ENCODE measurements around the gene DPP7.

Gene DPP7

GRCh38 chr9:137110911-137111787, 3.4 kb downstream of the DPP7 start:
- Histone ChIP-seq H3K18ac (ENCODE audit: low read length) (no peak overlapping the region), H3K79me1 (ENCODE audit: low read length) (no peaks in the 10 kb centered on the region), H2BK5ac (ENCODE audit: low read depth, low read length, poor library complexity) (no peak overlapping the region), H4K8ac (ENCODE audit: low read depth, low read length) (no peak overlapping the region), H2BK120ac (ENCODE audit: insufficient read depth, low read length, poor library complexity) (no peak overlapping the region), H2BK12ac (ENCODE audit: low read length) (no peak overlapping the region), H3K9me3 (ENCODE audit: insufficient read depth, low read depth, low read length) (no peaks in the 10 kb centered on the region), H3K27me3 (ENCODE audit: insufficient read depth, low read length) (peaks cover 24% of the 10 kb centered on the region), H2AK5ac (ENCODE audit: low read length) (no peak overlapping the region), H3K36me3 (ENCODE audit: control insufficient read depth in 1 of 2, insufficient read depth in 2 of 2, low read length in 2 of 2) (peaks cover 32 to 38% of the 10 kb centered on the region in 2 experiments), H3K4me3 (ENCODE audit: low read depth, low read length) (no peak overlapping the region), H3K4ac (ENCODE audit: low read depth, low read length) (no peak overlapping the region), H3K4me1 (ENCODE audit: control insufficient read depth in 1 of 2, insufficient read depth in 2 of 2, low read length in 2 of 2) (no peaks in the 10 kb centered on the region), H4K12ac (ENCODE audit: low read depth, low read length) (no peak overlapping the region), H3K79me2 (ENCODE audit: control insufficient read depth, insufficient read depth, low read length, poor library complexity) (no peaks in the 10 kb centered on the region), H4K91ac (ENCODE audit: low read depth, low read length) (no peak overlapping the region), H3K9ac (ENCODE audit: low read length) (no peak overlapping the region), H3K14ac (ENCODE audit: low read length) (no peak overlapping the region), H2AFZ (ENCODE audit: insufficient read depth, low read length, poor library complexity) (no peak overlapping the region), H3K23ac (ENCODE audit: low read length) (no peak overlapping the region), H3K4me2 (ENCODE audit: low read length) (no peak overlapping the region), H3K27ac (ENCODE audit: low read depth, low read length) (no peak overlapping the region)
- WGBS (ENCODE audit: extremely low coverage, insufficient coverage, insufficient read length), result no CpG with 5 or more reads among the region's 28 CpGs
- DNase-seq, result no peak

GRCh38 chr9:137110147-137110910, 4.2 kb downstream of the DPP7 start:
- peaks cover 17% of the 10 kb centered on the region for H3K27me3 ChIP-seq (ENCODE audit: insufficient read depth, low read length)
- H2BK120ac ChIP-seq (ENCODE audit: insufficient read depth, low read length, poor library complexity), result no peak overlapping the region
- no peak overlapping the region for H2AK5ac ChIP-seq (ENCODE audit: low read length)
- no peak overlapping the region for H3K4me2 ChIP-seq (ENCODE audit: low read length)
- no peak overlapping the region for H4K12ac ChIP-seq (ENCODE audit: low read depth, low read length)
- H3K18ac ChIP-seq (ENCODE audit: low read length), result no peak overlapping the region
- H3K14ac ChIP-seq (ENCODE audit: low read length), result no peak overlapping the region
- no peak overlapping the region for H3K4ac ChIP-seq (ENCODE audit: low read depth, low read length)
- H3K36me3 ChIP-seq (ENCODE audit: control insufficient read depth in 1 of 2, insufficient read depth in 2 of 2, low read length in 2 of 2), result peaks cover 40 to 46% of the 10 kb centered on the region in 2 experiments
- H3K79me2 ChIP-seq (ENCODE audit: control insufficient read depth, insufficient read depth, low read length, poor library complexity), result no peaks in the 10 kb centered on the region
- H2BK5ac ChIP-seq (ENCODE audit: low read depth, low read length, poor library complexity), result no peak overlapping the region
- WGBS (ENCODE audit: extremely low coverage, insufficient coverage, insufficient read length), result no CpG with 5 or more reads among the region's 38 CpGs
- H3K23ac ChIP-seq (ENCODE audit: low read length), result no peak overlapping the region
- no peak overlapping the region for H4K8ac ChIP-seq (ENCODE audit: low read depth, low read length)
- no peak overlapping the region for H2BK12ac ChIP-seq (ENCODE audit: low read length)
- H3K27ac ChIP-seq (ENCODE audit: low read depth, low read length), result no peak overlapping the region
- no peaks in the 10 kb centered on the region for H3K79me1 ChIP-seq (ENCODE audit: low read length)
- H3K4me3 ChIP-seq (ENCODE audit: low read depth, low read length), result no peak overlapping the region
- DNase-seq, result no peak
- no peak overlapping the region for H2AFZ ChIP-seq (ENCODE audit: insufficient read depth, low read length, poor library complexity)
- H4K91ac ChIP-seq (ENCODE audit: low read depth, low read length), result no peak overlapping the region
- no peak overlapping the region for H3K9ac ChIP-seq (ENCODE audit: low read length)
- H3K9me3 ChIP-seq (ENCODE audit: insufficient read depth, low read depth, low read length), result no peaks in the 10 kb centered on the region
- no peaks in the 10 kb centered on the region for H3K4me1 ChIP-seq (ENCODE audit: control insufficient read depth in 1 of 2, insufficient read depth in 2 of 2, low read length in 2 of 2)

- Histone ChIP-seq H3K4me2 (ENCODE audit: low read length) (no peak overlapping the region), H2BK5ac (ENCODE audit: low read depth, low read length, poor library complexity) (no peak overlapping the region), H4K8ac (ENCODE audit: low read depth, low read length) (no peak overlapping the region), H3K23ac (ENCODE audit: low read length) (no peak overlapping the region), H2AFZ (ENCODE audit: insufficient read depth, low read length, poor library complexity) (no peak overlapping the region), H3K9ac (ENCODE audit: low read length) (no peak overlapping the region), H3K79me1 (ENCODE audit: low read length) (no peaks in the 10 kb centered on the region), H4K12ac (ENCODE audit: low read depth, low read length) (no peak overlapping the region), H3K18ac (ENCODE audit: low read length) (no peak overlapping the region), H4K91ac (ENCODE audit: low read depth, low read length) (no peak overlapping the region), H2AK5ac (ENCODE audit: low read length) (no peak overlapping the region), H3K4me1 (ENCODE audit: control insufficient read depth in 1 of 2, insufficient read depth in 2 of 2, low read length in 2 of 2) (no peaks in the 10 kb centered on the region), H3K36me3 (ENCODE audit: control insufficient read depth in 1 of 2, insufficient read depth in 2 of 2, low read length in 2 of 2) (peaks cover 45 to 52% of the 10 kb centered on the region in 2 experiments), H2BK120ac (ENCODE audit: insufficient read depth, low read length, poor library complexity) (no peak overlapping the region), H3K4ac (ENCODE audit: low read depth, low read length) (no peak overlapping the region), H3K27ac (ENCODE audit: low read depth, low read length) (no peak overlapping the region), H3K79me2 (ENCODE audit: control insufficient read depth, insufficient read depth, low read length, poor library complexity) (no peaks in the 10 kb centered on the region), H3K14ac (ENCODE audit: low read length) (no peak overlapping the region), H3K9me3 (ENCODE audit: insufficient read depth, low read depth, low read length) (peaks cover 1% of the 10 kb centered on the region), H3K27me3 (ENCODE audit: insufficient read depth, low read length) (peaks cover 9% of the 10 kb centered on the region), H3K4me3 (ENCODE audit: low read depth, low read length) (no peak overlapping the region), H2BK12ac (ENCODE audit: low read length) (no peak overlapping the region)
- no peak for DNase-seq
- no CpG with 5 or more reads among the region's 34 CpGs for WGBS (ENCODE audit: extremely low coverage, insufficient coverage, insufficient read length)
Measured at GRCh38 chr9:137109250-137110146, 5.0 kb downstream of the DPP7 start.

GRCh38 chr9:137108608-137109249, 5.8 kb downstream of the DPP7 start:
- H3K9ac ChIP-seq (ENCODE audit: low read length), result no peak overlapping the region
- H2BK12ac ChIP-seq (ENCODE audit: low read length), result no peak overlapping the region
- no peak overlapping the region for H3K4me2 ChIP-seq (ENCODE audit: low read length)
- no peak overlapping the region for H4K91ac ChIP-seq (ENCODE audit: low read depth, low read length)
- H2BK120ac ChIP-seq (ENCODE audit: insufficient read depth, low read length, poor library complexity), result no peak overlapping the region
- H3K9me3 ChIP-seq (ENCODE audit: insufficient read depth, low read depth, low read length), result peaks cover 3% of the 10 kb centered on the region
- H2AK5ac ChIP-seq (ENCODE audit: low read length), result no peak overlapping the region
- no CpG with 5 or more reads among the region's 29 CpGs for WGBS (ENCODE audit: extremely low coverage, insufficient coverage, insufficient read length)
- H3K79me1 ChIP-seq (ENCODE audit: low read length), result no peaks in the 10 kb centered on the region
- peaks cover 50 to 57% of the 10 kb centered on the region in 2 experiments for H3K36me3 ChIP-seq (ENCODE audit: control insufficient read depth in 1 of 2, insufficient read depth in 2 of 2, low read length in 2 of 2)
- H4K12ac ChIP-seq (ENCODE audit: low read depth, low read length), result no peak overlapping the region
- H3K18ac ChIP-seq (ENCODE audit: low read length), result no peak overlapping the region
- H3K4ac ChIP-seq (ENCODE audit: low read depth, low read length), result no peak overlapping the region
- H4K8ac ChIP-seq (ENCODE audit: low read depth, low read length), result no peak overlapping the region
- H3K4me3 ChIP-seq (ENCODE audit: low read depth, low read length), result no peak overlapping the region
- DNase-seq, result no peak
- no peaks in the 10 kb centered on the region for H3K4me1 ChIP-seq (ENCODE audit: control insufficient read depth in 1 of 2, insufficient read depth in 2 of 2, low read length in 2 of 2)
- H3K27me3 ChIP-seq (ENCODE audit: insufficient read depth, low read length), result peaks cover 5% of the 10 kb centered on the region
- H3K27ac ChIP-seq (ENCODE audit: low read depth, low read length), result no peak overlapping the region
- H2AFZ ChIP-seq (ENCODE audit: insufficient read depth, low read length, poor library complexity), result no peak overlapping the region
- H3K14ac ChIP-seq (ENCODE audit: low read length), result no peak overlapping the region
- H3K79me2 ChIP-seq (ENCODE audit: control insufficient read depth, insufficient read depth, low read length, poor library complexity), result no peaks in the 10 kb centered on the region
- no peak overlapping the region for H2BK5ac ChIP-seq (ENCODE audit: low read depth, low read length, poor library complexity)
- no peak overlapping the region for H3K23ac ChIP-seq (ENCODE audit: low read length)
